Activated CD4-positive, alpha-beta T cell treated with anti-CD3 and anti-CD28 coated beads for 24 hours (primary cell): ENCODE measurements around the gene SPATA21.

Source experiments
- DNase-seq, 2 donors: peaks; one replicate each; pipeline ENCODE4 v3.0.0-alpha.2; 2020; ENCODE audit warnings: low read depth in 2 of 2

SPATA21 gene

DNA sequence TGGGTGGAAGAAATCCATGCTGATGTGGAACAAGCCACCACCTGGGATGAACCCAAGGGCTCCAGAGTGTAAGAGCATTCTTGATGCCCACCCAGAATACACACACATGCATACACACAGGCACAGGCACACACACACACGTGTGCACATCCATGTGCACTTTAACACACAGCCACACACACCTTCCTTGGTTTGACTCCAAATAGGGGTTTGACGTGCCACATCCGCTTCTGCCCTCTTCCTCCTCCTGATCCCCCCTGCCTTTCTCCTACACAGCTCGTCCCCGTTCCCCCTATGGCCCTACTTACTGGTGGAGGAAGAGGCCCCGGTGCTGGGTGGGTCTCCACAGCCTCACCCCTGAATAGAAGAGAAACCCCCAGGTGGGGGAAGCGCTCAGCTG, 16.0 kb downstream of the SPATA21 start:
- no peak for DNase-seq

- DNase-seq: peak; percentile 31 to 48
Measured at GRCh38 chr1:16420424-16421118, 16.7 kb downstream of the SPATA21 start.

DNA sequence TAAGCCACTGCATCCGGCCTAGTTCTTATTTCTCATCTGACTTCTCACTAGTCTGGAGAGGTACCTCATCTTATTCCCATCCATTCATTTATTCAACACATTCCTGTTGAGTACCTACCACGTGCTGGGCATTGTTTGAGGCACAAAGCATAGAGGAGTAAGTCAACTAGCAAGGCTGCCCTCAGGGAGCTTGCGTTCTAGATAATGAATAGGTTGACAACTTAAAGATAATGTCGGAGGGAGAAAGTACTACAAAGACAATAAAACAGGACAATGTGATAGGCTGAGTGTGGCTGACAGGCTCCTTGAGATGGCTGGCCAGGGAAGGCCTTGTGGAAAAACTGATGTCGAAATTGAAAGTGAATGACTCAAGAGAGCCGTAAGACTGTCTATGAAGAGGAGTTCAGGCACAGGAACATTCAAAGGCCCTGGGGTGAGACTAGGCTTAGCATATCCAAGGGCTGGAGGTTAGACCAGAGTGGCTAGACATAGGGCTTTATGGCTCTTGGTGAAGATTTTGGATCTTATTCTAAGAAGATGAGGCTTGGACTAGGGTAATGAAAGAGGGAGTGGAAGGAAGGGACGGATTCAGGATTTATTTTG, 18.3 kb downstream of the SPATA21 start:
- DNase-seq: no peak

- no peak for DNase-seq
Measured at GRCh38 chr1:16413191-16413590, 24.0 kb downstream of the SPATA21 start.

- no peak for DNase-seq
Measured at GRCh38 chr1:16410803-16411202, 26.4 kb downstream of the SPATA21 start.

DNA sequence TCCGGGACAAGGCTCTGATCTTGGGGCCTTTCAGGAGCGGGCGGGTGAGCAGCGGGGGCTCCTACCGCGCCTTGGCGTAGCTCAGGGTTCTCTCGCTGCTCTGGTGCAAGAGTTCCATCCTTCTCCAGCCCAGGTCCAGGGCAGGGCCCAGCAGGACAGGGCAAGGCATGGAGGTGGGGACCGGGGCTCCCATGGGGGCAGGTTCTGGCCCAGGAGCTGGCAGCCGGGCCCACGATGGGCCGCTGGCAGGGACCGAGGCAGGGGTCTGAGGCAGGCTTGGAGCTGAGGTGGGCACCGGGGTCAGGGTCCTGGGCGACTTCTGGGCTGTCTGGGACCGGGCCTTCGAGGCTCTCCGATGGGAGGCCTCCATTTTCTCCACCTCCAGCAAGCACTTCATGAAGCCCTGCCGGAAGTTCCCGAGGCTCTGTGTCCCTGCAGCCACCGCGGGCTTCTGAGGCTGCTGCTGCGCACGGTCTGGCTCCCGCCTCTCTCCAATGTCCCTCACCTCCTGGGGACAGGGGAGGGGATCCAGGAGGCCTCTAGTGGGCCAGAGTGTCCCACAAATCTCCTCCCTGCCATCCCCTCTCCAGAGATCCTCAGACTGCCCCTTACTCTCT, 27.6 kb downstream of the SPATA21 start:
- DNase-seq: no peak

DNA sequence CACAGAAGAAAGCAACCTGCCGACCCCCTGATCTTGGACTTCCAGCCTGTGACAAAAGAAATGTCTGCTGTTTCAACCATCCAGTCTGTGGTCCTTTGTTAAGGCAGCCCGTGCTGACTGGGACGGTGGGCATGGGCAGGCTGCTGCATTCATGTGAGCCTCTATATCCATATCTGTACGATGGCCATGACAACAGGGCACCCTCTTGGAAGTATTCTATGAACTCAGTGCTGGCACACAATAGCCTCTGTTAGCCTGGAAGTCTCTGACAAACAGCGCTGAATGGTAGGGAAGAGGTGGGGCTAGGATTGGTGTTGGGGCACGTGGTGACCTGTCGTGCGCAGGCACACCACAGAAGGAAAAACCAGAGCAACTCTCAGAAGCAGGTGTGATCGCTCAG, 30.4 kb downstream of the SPATA21 start:
- no peak for DNase-seq

DNA sequence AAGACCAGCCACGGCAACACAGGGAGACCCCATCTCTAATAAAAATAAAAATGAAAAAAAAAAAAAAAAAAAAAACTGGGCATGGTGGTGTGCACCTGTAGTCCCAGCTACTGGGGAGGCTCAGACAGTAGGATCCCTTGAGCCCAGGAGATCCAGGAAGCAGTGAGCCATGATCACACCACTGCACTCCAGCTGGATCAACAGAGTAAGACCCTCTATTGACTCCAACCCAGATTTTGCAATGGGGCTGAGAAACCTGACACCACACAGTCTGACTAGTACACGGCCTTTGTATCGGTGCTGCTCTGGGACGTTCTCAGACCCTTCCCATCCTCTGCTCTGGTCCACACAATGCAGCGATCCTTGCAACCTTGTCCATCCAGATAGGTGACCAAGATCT, 31.8 kb downstream of the SPATA21 start:
- DNase-seq: no peak

GRCh38 chr1:16402742-16403141, 34.5 kb downstream of the SPATA21 start:
- DNase-seq: no peak

GRCh38 chr1:16398371-16398953, 38.8 kb downstream of the SPATA21 start:
- DNase-seq: no peak

GRCh38 chr1:16397120-16397519, 40.1 kb downstream of the SPATA21 start:
- no peak for DNase-seq

- no peak for DNase-seq
Measured at GRCh38 chr1:16396591-16396990, 40.6 kb downstream of the SPATA21 start.

DNA sequence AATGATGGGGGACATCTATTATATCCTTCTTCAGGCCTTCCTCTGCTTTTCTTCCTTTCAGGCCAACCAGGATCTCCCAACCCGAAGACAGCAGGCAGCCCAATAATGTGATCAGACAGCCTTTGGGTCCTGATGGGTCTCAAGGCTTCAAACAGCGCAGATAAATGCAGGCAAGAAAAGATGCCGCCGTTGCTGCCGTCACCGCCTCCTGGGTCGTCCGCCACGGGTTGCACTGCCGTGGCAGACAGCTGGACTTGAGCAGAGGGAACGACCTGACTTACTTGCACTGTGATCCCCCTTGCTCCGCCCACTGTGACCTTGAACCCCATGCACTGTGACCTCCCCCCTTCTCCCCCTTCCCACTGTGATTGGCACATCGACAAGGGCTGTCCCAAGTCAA, 42.2 kb downstream of the SPATA21 start:
- no peak for DNase-seq

GRCh38 chr1:16393570-16394521, 43.4 kb downstream of the SPATA21 start:
- DNase-seq: no peak

DNA sequence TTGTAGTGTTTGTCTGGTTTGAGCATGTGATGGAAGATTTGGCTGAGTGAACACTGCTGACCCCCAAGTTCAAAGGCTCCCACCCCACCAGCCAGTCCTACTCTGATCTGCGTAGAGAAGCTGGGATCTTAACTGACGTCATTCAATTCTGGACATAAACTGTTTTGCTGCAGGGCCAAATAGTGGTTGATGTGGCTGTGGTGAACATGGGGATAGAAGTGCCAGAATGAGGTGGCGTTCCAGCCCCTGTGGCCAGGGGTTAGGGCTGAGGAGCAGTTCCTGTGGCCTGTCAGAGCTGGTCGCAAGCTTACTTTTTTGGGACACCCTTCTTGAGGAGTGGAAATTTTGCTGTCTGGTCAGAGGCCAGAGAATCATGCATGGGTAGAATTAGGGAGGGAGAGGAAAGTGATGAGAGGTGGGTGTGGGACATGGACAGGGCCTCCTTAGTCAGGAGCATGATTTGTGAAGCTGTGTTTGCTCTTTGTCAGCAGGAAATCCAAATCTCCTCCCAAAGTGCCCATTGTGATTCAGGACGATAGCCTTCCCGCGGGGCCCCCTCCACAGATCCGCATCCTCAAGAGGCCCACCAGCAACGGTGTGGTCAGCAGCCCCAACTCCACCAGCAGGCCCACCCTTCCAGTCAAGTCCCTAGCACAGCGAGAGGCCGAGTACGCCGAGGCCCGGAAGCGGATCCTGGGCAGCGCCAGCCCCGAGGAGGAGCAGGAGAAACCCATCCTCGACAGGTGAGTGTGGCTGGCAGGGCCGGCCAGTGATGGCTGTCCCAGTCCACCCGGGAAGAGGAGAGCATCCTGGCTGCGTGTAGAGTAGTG, 44.3 kb downstream of the SPATA21 start:
- DNase-seq: no peak

- no peak for DNase-seq
Measured at GRCh38 chr1:16391411-16391810, 45.8 kb downstream of the SPATA21 start.

DNA sequence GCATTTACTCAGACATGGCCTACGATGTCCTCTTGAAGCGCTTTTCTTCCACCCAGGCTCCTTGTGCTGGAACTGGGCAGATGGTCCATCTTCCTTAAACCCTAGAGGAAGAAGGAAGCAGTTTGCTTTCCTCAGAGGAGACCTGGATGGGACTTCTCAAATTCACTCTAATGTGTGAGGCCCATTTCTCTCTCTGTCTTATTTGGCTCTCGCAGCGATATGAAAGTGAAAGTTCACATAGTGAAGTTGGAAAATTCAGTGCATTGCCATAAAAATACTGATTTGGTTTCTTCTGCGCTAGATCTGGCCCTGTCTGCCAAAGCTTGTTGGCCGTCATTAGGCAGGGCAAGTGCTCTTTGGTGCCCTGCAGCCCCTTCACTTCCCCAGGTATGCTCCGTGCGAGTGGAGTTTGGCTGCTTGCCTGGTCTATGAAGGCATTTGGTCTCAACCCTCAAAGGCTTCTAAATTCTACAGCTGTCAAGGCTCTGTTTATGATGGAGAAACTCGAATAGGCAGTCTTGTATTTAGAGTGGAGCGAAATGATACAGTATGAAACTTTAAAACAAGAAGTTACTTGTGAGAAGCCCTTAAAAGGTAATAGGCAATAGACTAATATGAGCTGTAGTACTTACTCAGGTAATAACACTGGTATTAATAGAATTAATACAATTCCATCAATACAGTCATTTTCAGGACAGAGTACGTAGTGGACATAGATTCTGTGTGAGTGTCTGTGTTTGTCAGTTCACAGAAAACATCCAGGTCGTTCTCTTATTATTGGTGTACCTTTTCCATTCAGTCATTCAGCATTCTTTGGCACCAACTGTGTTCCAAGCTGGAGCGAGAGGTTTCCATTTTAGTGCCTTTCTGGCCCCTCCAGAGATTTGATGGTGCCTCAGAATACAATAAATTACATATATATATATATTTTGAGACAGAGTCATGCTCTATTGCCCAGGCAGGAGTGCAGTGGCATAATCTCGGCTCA, 49.7 kb downstream of the SPATA21 start:
- DNase-seq: no peak

GRCh38 chr1:16386454-16387113, 50.6 kb downstream of the SPATA21 start:
- no peak for DNase-seq
